GM21390 (cell line): ENCODE measurements around the gene SETD2.
A peak's percentile ranks its signal among the peaks of the same experiment; 100 is the strongest.

Experiments
- ATAC-seq: cut with Tn5 transposase; IDR thresholded peaks from one replicate; pipeline ENCODE4 v1.9.1; 2021; ENCODE audit not compliant: unreplicated experiment

Gene SETD2

GRCh38 chr3:46987743-46988401 lies 176.0 kb downstream of the SETD2 start:
- peak; percentile 76 for ATAC-seq

DNA sequence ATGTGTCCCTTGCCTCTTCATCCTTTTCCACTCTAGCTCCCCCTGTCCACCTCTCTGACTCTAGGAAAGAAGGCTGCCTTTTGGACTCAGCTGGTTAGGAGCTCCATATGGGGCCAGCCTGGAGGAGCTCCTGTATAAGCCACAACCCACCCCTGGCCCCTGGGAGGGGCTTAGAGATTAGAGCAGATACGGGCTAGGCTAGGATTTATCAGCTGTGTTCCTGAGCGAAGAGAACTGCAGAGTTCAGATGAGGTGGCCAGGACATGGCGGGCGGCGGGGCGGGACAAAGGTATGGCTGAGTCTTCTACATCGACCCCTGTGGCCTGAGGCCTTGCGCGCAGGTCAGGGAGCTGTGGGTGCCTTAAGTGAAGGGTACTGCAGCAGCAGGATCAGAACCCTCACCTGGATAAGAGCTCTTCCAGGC lies 176.6 kb downstream of the SETD2 start:
- ATAC-seq = no peak

DNA sequence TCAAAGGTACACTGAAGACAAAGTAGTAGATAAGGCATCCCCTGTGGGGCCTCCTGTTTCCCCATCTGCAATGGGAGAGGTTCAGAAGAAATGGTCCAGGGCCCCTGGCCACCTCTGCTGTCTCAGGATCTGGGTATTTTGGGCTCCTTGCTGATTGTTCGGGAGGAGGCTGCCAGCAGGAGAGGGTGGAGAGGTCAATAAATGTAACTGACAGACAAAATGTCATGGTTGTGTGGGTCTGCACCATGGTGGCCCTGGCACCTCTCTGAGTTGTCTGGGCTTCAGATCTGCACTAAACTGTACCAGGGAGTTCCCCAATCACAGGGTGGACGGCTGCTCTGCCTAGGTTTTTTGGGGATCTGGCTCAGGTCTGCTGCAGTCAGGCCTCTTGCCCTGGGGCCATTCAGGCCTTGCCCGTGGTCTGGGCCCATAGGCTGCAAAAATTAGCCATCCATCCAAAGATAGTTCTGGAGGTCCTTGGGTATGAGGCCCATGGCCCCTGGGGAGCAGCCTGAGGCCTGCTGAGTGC lies 177.1 kb downstream of the SETD2 start:
- no peak for ATAC-seq

- no peak for ATAC-seq
Measured at GRCh38 chr3:46986055-46986730, 177.7 kb downstream of the SETD2 start.

GRCh38 chr3:46985588-46985987 lies 178.3 kb downstream of the SETD2 start:
- no peak for ATAC-seq

GRCh38 chr3:46984591-46985459 lies 179.1 kb downstream of the SETD2 start:
- no peak for ATAC-seq

DNA sequence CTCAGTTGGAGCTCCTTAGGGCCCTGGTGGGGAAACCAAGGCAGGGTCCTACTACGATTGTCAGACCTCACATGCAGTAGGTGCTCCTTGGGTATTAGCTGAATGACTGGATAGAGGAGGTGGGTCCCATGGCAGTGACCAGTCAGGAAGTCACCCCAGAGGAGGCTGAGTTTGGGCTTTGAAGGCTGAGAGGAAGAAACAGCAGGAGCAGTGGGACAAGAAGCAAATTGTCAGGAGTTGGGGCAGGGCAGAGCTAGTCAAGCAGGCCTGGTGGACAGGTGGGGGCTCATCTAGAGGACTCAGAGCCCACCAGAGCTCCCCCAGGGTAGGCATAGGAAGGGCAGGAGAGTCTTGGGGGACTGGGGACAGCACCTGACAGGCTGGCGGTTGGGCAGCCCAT lies 181.4 kb downstream of the SETD2 start:
- ATAC-seq = no peak

GRCh38 chr3:46981932-46982471 lies 181.9 kb downstream of the SETD2 start:
- ATAC-seq = no peak

GRCh38 chr3:46979958-46980497 lies 183.9 kb downstream of the SETD2 start:
- ATAC-seq = peak; percentile 2

DNA sequence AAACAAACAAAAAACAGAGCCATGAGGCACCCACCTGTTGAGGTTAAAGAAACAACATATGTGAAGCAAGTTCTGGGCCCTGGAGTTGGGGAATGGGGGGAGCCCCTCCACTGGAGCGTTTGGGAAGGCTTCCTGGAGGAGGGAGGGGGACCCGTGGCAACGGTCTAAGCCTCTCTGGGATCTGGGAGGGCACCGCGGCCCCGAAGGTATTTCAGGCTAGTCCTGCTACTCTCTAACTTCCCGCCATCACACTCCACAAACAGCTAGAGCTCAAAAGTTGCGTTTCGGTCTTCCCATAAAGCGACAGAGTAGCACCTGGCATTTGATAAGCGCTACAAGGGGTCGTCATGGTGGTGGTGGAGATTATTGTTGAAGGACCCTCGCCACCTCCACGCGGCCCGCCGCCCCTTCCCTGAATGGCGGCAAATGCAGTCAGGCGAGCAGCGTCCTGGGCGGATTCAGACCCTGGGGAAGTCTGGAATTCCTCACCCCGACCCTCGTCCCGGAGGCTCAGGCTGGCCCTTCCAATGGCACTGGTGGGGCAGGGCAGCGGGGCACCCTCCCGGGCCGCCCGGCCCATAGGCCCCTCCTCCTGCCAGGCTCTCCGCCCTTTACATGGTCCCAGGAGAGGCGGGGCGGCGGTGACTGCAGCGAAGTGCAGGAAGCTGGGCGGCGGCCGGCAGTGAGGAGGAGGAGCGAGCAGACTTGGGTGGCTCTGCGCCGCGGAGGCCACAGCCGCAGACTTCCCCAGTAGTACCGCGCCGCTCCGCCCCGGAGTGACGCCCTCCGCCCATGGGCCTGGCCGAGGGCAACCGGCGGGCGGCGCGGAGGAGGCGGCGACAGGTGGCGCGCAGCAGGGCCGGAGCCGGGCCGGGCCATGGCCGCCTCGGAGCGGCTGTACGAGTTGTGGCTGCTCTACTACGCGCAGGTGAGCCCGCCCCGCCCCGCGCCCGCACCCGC lies 184.6 kb downstream of the SETD2 start, which contains the start of gene NBEAL2:
NBEAL2 (plus strand) TSS at position 682 of the 960 bp plus-strand sequence; CDS start at position 878, 196 bp downstream.
- ATAC-seq = peak; percentile 78

GRCh38 chr3:46978381-46978780 lies 185.5 kb downstream of the SETD2 start:
- ATAC-seq = no peak

DNA sequence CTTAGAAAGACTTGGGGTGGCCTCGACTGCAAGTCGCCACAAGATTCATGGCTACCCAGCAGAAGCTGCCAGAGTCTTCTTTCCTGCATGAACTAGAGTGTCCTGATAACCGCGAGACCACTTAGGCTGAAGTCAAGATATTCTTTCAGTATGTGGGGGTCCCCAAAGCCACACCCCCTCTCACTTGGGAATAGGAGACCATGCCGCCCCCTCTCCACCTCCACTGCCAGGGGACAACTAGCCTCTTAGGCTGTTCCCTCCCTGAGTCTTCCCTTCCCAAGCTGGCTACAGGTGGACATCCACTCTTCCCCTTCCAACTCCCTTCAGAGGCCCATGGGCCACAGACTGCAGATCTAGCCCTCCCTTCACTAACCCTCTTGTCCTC lies 186.1 kb downstream of the SETD2 start:
- ATAC-seq = no peak

GRCh38 chr3:46976326-46977190 lies 187.4 kb downstream of the SETD2 start, which contains the start of gene CCDC12:
CCDC12 (minus strand) TSS chr3:46976745; CDS start chr3:46976732, 13 bp downstream.
- peak; percentile 53 for ATAC-seq

GRCh38 chr3:46974421-46975171 lies 189.3 kb downstream of the SETD2 start:
- ATAC-seq = no peak

GRCh38 chr3:46972396-46972795 lies 191.5 kb downstream of the SETD2 start:
- no peak for ATAC-seq

DNA sequence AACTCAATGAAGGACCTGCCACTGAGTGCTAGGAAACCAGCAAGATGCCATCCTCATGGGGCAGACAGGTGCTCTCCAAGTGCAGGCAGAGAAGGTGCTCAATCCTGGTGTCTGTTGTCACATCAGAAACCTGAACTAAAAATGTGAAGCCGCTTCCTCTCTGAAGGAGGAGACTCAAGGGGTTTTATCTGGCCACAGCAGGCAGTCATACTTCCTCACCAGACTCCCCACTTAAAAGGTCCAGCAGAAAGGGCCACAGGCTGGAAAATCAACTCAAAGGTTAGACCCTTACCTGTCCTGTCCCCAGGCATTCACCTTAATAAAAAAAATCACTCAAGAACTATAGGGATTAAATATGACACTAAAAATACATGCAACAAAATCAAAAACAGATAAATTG lies 192.2 kb downstream of the SETD2 start:
- no peak for ATAC-seq

DNA sequence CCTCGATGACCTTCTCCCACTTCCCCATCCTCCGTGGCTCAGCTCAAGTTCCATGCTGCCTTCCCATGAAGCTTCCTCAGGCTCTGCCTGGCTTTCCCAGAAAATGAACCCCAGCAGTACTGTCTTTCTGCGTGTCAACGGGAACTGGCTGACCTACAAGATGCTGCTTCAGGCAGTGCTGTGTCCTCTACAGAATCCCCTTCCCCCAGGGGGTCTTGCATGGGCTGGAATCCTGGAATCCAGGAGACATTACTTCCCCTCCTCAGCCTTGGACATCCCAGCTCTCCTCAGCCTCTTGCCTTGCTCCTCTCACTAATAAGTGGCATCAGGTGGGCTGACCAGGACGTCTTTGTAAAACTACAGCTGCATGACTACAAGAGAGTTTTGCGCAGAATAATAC lies 192.8 kb downstream of the SETD2 start:
- ATAC-seq = no peak
